Thoracic aorta (tissue), 2 donors: ENCODE data around the gene UNC13B. TPM values are rescaled to one million over a fixed set of nuclear protein-coding genes. Genes with fewer than 3 reads are reported as not detected.

ENCODE experiments used
- ATAC-seq: fragments of 150-250 bp; one replicate; pipeline ENCODE4 v1.8.0; 2017; ENCODE audit warnings: low read depth; ENCODE audit not compliant: insufficient number of reproducible peaks, low FRiP score
- DNase-seq: peaks from one replicate; pipeline ENCODE4 v3.0.0-alpha.2; 2020; ENCODE audit warnings: low spot score
- H3K27ac ChIP-seq, 2 donors: fragments of 200-600 bp; sonication (generic); 1 replicate in 1 of 2; 2 replicates in 1 of 2; pipeline ENCODE4 v1.5.1; 2016; ENCODE audit warnings: mild to moderate bottlenecking in 2 of 2, moderate library complexity in 2 of 2
- H3K27me3 ChIP-seq: fragments of 200-600 bp; sonication (generic); replicated peaks from 2 replicates; pipeline ENCODE4 v1.6.0; 2016; ENCODE audit warnings: mild to moderate bottlenecking; ENCODE audit not compliant: insufficient read depth
- H3K36me3 ChIP-seq: fragments of 200-600 bp; sonication (generic); one replicate; pipeline ENCODE4 v1.5.1; 2016
- H3K4me1 ChIP-seq, 2 donors: fragments of 200-600 bp; sonication (generic); 1 replicate in 1 of 2; 2 replicates in 1 of 2; pipeline versions ENCODE4 v1.5.1 to v1.6.0; 2016; ENCODE audit warnings: low read depth in 2 of 2, mild to moderate bottlenecking in 1 of 2; ENCODE audit not compliant: control insufficient read depth in 1 of 2
- H3K4me3 ChIP-seq: fragments of 200-600 bp; sonication (generic); 2 replicates; pipeline ENCODE4 v1.5.1; 2016; ENCODE audit warnings: mild to moderate bottlenecking
- H3K9me3 ChIP-seq: fragments of 200-600 bp; sonication (generic); 2 replicates; pipeline ENCODE4 v1.5.1; 2016
- total RNA-seq, 2 donors: library from RNA; depleted of rRNA; stranded (reverse); fragments of >200 nt; gene quantifications; one replicate each; pipeline versions ENCODE4 v1.1.0 to v1.2.3, GENCODE V29; 2016
- TF ChIP-seq, protein P1 (sequence below): fragments of 200-600 bp; sonication (generic); IDR thresholded peaks from one replicate; pipeline ENCODE4 v1.5.1; 2019; ENCODE audit warnings: antibody characterized with exemption

UNC13B gene
- total RNA-seq, 2 donors from 2014 or later, result 38.1 to 47.4 TPM

- DNase-seq, result no peak
- H3K27ac ChIP-seq, result no peak overlapping the region
- TF ChIP-seq, protein P1, sequence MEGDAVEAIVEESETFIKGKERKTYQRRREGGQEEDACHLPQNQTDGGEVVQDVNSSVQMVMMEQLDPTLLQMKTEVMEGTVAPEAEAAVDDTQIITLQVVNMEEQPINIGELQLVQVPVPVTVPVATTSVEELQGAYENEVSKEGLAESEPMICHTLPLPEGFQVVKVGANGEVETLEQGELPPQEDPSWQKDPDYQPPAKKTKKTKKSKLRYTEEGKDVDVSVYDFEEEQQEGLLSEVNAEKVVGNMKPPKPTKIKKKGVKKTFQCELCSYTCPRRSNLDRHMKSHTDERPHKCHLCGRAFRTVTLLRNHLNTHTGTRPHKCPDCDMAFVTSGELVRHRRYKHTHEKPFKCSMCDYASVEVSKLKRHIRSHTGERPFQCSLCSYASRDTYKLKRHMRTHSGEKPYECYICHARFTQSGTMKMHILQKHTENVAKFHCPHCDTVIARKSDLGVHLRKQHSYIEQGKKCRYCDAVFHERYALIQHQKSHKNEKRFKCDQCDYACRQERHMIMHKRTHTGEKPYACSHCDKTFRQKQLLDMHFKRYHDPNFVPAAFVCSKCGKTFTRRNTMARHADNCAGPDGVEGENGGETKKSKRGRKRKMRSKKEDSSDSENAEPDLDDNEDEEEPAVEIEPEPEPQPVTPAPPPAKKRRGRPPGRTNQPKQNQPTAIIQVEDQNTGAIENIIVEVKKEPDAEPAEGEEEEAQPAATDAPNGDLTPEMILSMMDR, result no peak
- peaks cover 10% of the 10 kb centered on the region for H3K9me3 ChIP-seq
- no peaks in the 10 kb centered on the region for H3K36me3 ChIP-seq
- no peaks in the 10 kb centered on the region for H3K4me1 ChIP-seq
- no peak for ATAC-seq
- H3K4me3 ChIP-seq, result no peak overlapping the region
- H3K27me3 ChIP-seq, result no peaks in the 10 kb centered on the region
These were observed 264.8 kb downstream of the UNC13B start for GRCh38 chr9:35426627-35427026.

- peaks cover 10% of the 10 kb centered on the region for H3K9me3 ChIP-seq
- no peaks in the 10 kb centered on the region for H3K36me3 ChIP-seq
- H3K4me1 ChIP-seq, result no peaks in the 10 kb centered on the region
- H3K27me3 ChIP-seq, result no peaks in the 10 kb centered on the region
- ATAC-seq, result no peak
- no peak for DNase-seq
- TF ChIP-seq, protein P1, result no peak
- no peak overlapping the region for H3K27ac ChIP-seq
- no peak overlapping the region for H3K4me3 ChIP-seq
These were observed 269.7 kb downstream of the UNC13B start for GRCh38 chr9:35431467-35431866.

DNA sequence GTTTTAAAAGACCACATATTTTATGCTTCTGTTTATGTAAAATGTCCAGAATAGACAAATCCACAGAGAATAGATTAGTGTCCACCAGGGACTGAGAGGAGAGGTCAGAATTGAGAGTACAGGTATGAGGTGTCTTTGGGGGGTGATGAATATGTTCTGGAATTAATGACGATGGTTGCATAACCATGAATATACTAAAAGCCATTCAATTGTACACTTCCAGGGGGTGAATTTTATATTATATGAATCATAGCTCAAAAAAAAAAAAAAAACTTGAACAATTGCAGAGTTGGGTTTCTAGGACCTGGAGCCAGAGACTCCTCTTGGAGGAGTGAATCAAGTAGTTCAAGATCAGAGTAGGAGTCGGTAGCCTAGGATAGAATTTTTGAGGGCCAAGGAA is 270.3 kb downstream of the UNC13B start:
- DNase-seq (no peak), ATAC-seq (no peak)
- H3K36me3 ChIP-seq, result no peaks in the 10 kb centered on the region
- peaks cover 10% of the 10 kb centered on the region for H3K9me3 ChIP-seq
- no peaks in the 10 kb centered on the region for H3K4me1 ChIP-seq
- no peak overlapping the region for H3K4me3 ChIP-seq
- H3K27me3 ChIP-seq, result no peaks in the 10 kb centered on the region
- TF ChIP-seq, protein P1, result no peak
- H3K27ac ChIP-seq, result no peak overlapping the region

- ATAC-seq (no peak), DNase-seq (no peak)
- Histone ChIP-seq H3K36me3 (no peaks in the 10 kb centered on the region), H3K4me1 (no peaks in the 10 kb centered on the region), H3K9me3 (no peaks in the 10 kb centered on the region), H3K4me3 (no peak overlapping the region), H3K27ac (no peak overlapping the region), H3K27me3 (no peaks in the 10 kb centered on the region)
- TF ChIP-seq, protein P1, result no peak
These were observed 275.1 kb downstream of the UNC13B start for GRCh38 chr9:35436933-35437332.

GRCh38 chr9:35446012-35446411 is 284.2 kb downstream of the UNC13B start:
- TF ChIP-seq, protein P1, result no peak
- H3K36me3 ChIP-seq, result no peaks in the 10 kb centered on the region
- H3K27ac ChIP-seq, result no peak overlapping the region
- no peaks in the 10 kb centered on the region for H3K4me1 ChIP-seq
- no peak for DNase-seq
- no peak for ATAC-seq
- H3K9me3 ChIP-seq, result no peaks in the 10 kb centered on the region
- H3K27me3 ChIP-seq, result no peaks in the 10 kb centered on the region
- H3K4me3 ChIP-seq, result no peak overlapping the region
